ENCODE data around the gene ENOSF1.

DNA sequence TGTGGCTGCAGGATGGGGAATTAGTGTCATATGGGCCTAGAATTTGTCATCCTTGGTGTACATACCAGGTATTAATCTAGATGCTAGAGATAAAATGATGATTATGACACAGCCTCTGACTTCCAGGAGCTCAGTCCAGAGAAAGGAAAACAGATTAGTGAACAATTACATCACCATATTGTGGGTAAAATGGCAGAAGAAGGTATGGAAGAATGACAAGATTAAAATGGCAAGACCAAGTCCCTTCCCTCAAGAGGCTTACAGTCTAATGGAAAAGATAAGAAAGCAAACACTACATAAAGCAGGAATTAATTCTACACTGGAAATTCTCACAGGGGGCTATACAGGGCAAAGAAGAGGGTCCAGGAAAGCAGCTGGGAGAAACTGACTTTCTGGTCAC, 80.9 kb downstream of the ENOSF1 start:
- TF ChIP-seq, protein P1, sequence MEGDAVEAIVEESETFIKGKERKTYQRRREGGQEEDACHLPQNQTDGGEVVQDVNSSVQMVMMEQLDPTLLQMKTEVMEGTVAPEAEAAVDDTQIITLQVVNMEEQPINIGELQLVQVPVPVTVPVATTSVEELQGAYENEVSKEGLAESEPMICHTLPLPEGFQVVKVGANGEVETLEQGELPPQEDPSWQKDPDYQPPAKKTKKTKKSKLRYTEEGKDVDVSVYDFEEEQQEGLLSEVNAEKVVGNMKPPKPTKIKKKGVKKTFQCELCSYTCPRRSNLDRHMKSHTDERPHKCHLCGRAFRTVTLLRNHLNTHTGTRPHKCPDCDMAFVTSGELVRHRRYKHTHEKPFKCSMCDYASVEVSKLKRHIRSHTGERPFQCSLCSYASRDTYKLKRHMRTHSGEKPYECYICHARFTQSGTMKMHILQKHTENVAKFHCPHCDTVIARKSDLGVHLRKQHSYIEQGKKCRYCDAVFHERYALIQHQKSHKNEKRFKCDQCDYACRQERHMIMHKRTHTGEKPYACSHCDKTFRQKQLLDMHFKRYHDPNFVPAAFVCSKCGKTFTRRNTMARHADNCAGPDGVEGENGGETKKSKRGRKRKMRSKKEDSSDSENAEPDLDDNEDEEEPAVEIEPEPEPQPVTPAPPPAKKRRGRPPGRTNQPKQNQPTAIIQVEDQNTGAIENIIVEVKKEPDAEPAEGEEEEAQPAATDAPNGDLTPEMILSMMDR (IDR thresholded peaks at IDR 0.05), result no peak
- TF ChIP-seq POLR2A (IDR thresholded peaks at IDR 0.05), result no peak
